NCI-H2196 (cell line): ENCODE results near the gene LEMD2.

ENCODE experiments used
- DNase-seq: peaks from one replicate; lab custom pipeline; 2025; ENCODE audit not compliant: unreplicated experiment; lab: John Stamatoyannopoulos, UW

LEMD2 gene

DNA sequence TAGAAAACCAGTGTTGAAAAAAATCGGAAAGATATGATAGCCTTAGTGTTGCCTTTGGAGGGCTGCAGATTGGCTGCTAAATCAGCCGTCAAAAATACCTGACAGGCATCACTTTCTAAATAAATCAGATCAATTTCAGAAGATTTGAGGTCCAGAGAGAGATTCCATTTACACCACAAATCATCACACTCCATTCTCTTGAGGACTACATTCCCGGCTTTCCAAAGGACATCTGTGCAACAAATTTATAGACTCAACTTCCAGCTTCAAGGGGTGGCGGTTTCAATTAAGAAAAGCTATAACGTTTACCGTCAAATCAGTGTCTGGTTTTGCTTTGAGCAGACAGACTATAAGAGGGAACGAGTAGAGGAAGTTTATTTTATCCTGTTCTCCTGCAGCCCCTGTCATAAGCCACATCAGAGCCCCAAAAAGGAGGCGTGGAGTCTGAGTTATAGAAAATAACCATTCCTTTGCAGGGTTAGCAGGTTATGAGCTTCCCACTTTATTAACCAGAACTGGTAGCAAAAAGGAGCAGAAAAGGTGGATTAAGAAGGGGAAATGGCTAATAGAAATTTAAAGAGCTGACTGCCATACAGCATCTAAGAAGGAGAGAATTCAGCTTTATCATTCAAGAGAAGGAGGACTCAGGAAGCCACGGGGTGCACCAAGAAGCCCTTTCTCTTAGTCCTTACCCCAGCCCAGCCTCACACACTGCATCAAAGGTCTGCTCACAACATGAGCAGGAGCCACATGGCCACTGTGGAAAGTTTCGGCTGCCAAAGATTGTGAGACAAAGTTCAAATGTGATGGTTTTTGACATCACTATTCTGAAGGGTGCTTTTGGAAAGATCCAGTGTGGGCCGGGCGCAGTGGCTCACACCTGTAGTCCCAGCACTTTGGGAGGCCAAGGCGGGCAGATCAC lies 64.6 kb downstream of the LEMD2 start:
- DNase-seq: no peak

- DNase-seq: no peak
Observed at GRCh38 chr6:33723371-33724085, 65.4 kb downstream of the LEMD2 start.

DNA sequence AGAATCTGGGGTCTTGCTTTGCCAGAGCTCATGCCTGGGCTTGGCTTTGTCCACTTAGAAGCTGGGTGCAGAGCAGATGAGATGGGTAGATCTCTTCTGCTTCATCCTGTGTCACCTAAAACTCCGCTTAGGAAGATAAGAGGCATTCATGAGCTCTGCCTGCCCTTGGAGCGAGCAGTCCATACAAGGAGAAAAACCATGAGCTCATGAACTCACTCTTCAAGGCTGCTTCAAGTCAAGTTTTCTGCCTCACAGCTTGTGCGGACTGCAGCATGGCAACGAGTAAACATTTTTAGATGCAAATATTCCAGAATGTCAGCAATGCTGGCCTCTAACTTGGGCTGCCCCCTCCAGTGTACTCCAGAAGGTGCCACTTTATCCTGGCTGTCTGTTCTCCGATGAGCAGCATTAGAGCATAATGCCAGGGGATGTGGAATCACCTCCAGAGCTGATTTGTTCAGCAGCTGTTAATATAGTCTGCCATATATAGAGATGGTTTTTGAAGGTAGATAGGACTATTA lies 66.8 kb downstream of the LEMD2 start:
- DNase-seq: no peak

GRCh38 chr6:33721508-33721907 lies 67.4 kb downstream of the LEMD2 start:
- DNase-seq: no peak
